ENCODE data around the gene OR6N2.

DNA sequence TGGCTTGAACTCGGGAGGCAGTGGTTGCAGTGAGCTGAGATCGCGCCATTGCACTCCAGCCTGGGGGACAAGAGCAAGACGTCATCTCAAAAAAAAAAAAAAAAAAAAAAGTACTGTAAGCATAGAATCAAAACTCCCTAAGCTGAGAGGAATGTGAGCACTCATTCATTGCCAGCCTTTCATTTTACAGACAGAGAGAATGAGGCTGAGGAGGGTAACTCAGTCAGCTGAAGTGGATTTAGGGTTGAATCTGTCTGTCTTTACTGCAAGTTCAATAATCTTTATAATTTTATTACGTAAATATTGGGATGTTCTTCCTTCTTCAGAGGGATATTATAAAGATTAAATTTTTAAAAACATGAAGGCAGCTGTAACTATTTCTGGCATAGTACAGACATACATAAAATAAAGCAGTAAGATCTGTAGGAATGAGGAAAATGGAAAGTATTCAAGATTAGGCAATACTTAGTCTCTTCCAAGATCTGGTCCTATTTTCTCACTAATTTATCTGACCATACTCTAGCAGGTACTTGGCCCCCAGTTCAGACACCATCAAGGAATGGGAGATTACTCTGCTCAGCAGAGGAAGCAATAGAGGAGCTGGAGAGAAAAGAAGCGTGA, 26.0 kb upstream of the OR6N2 start:
- TF ChIP-seq, protein P1, sequence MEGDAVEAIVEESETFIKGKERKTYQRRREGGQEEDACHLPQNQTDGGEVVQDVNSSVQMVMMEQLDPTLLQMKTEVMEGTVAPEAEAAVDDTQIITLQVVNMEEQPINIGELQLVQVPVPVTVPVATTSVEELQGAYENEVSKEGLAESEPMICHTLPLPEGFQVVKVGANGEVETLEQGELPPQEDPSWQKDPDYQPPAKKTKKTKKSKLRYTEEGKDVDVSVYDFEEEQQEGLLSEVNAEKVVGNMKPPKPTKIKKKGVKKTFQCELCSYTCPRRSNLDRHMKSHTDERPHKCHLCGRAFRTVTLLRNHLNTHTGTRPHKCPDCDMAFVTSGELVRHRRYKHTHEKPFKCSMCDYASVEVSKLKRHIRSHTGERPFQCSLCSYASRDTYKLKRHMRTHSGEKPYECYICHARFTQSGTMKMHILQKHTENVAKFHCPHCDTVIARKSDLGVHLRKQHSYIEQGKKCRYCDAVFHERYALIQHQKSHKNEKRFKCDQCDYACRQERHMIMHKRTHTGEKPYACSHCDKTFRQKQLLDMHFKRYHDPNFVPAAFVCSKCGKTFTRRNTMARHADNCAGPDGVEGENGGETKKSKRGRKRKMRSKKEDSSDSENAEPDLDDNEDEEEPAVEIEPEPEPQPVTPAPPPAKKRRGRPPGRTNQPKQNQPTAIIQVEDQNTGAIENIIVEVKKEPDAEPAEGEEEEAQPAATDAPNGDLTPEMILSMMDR (IDR thresholded peaks at IDR 0.05; ENCODE audit: low read depth, low read length, missing input control): no peak
- no peak for TF ChIP-seq GABPA (IDR thresholded peaks at IDR 0.05 in 1 of 2, conservative IDR thresholded peaks at IDR 0.05 in 1 of 2)
- no peak for TF ChIP-seq YY1 (IDR thresholded peaks at IDR 0.05)
- TF ChIP-seq NR2F2 (IDR thresholded peaks at IDR 0.05): no peak
- TF ChIP-seq, protein P2, sequence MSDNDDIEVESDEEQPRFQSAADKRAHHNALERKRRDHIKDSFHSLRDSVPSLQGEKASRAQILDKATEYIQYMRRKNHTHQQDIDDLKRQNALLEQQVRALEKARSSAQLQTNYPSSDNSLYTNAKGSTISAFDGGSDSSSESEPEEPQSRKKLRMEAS (IDR thresholded peaks at IDR 0.05): no peak
